Mononuclear cell (primary cell): ENCODE data around the gene TACC2. TPM values are rescaled to one million over a fixed set of nuclear protein-coding genes. Genes with fewer than 3 reads are reported as not detected.

Experiments used
- H3K27me3 ChIP-seq: 2 replicates; pipeline ENCODE4 v1.6.0; 2011; ENCODE audit warnings: low read length, control low read depth; ENCODE audit not compliant: insufficient read depth
- H3K4me1 ChIP-seq: 2 replicates; pipeline ENCODE4 v1.5.1; 2011; ENCODE audit warnings: mild to moderate bottlenecking, low read length, control low read depth; ENCODE audit not compliant: insufficient read depth
- H3K4me3 ChIP-seq: 2 replicates; pipeline ENCODE4 v1.5.1; 2011; ENCODE audit warnings: mild to moderate bottlenecking, low read length, moderate library complexity
- H3K9me3 ChIP-seq: 2 replicates; pipeline ENCODE4 v1.5.1; 2011; ENCODE audit warnings: low read depth, mild to moderate bottlenecking, control low read depth, low read length
- total RNA-seq: library from RNA; depleted of rRNA; stranded (reverse); fragments of >200 nt; gene quantifications from one replicate; pipeline ENCODE4 v1.2.3, GENCODE V29; 2012

Gene TACC2
- total RNA-seq, 1 donor = not detected

GRCh38 chr10:122154545-122155366 is 165.8 kb downstream of the TACC2 start:
- no peaks in the 10 kb centered on the region for H3K27me3 ChIP-seq

GRCh38 chr10:122157451-122157850 is 168.5 kb downstream of the TACC2 start:
- Histone ChIP-seq H3K27me3 (peaks cover 14% of the 10 kb centered on the region), H3K4me3 (no peak overlapping the region), H3K9me3 (no peaks in the 10 kb centered on the region), H3K4me1 (no peaks in the 10 kb centered on the region)

More at GRCh38 chr10:122154545-122155366, 165.8 kb downstream of the TACC2 start:
- no peaks in the 10 kb centered on the region for H3K4me1 ChIP-seq
- no peak overlapping the region for H3K4me3 ChIP-seq
- H3K9me3 ChIP-seq = no peaks in the 10 kb centered on the region

- Histone ChIP-seq H3K9me3 (no peaks in the 10 kb centered on the region), H3K27me3 (peaks cover 23% of the 10 kb centered on the region), H3K4me1 (no peaks in the 10 kb centered on the region), H3K4me3 (no peak overlapping the region)
These were observed 169.4 kb downstream of the TACC2 start for GRCh38 chr10:122158362-122158761.

- Histone ChIP-seq H3K4me3 (no peak overlapping the region), H3K9me3 (no peaks in the 10 kb centered on the region), H3K27me3 (peaks cover 30% of the 10 kb centered on the region), H3K4me1 (no peaks in the 10 kb centered on the region)
These were observed 170.4 kb downstream of the TACC2 start for GRCh38 chr10:122159141-122159970.

- no peaks in the 10 kb centered on the region for H3K4me1 ChIP-seq
- no peak overlapping the region for H3K4me3 ChIP-seq
- H3K9me3 ChIP-seq = no peaks in the 10 kb centered on the region
- peaks cover 53% of the 10 kb centered on the region for H3K27me3 ChIP-seq
These were observed 172.8 kb downstream of the TACC2 start for GRCh38 chr10:122161795-122162194.

- Histone ChIP-seq H3K27me3 (peaks cover 53% of the 10 kb centered on the region), H3K4me3 (no peak overlapping the region)
These were observed 173.8 kb downstream of the TACC2 start for GRCh38 chr10:122162671-122163173.

GRCh38 chr10:122163174-122164022 is 174.4 kb downstream of the TACC2 start:
- Histone ChIP-seq H3K4me1 (no peaks in the 10 kb centered on the region), H3K4me3 (no peak overlapping the region), H3K27me3 (peaks cover 53% of the 10 kb centered on the region), H3K9me3 (no peaks in the 10 kb centered on the region)

More at GRCh38 chr10:122162671-122163173, 173.8 kb downstream of the TACC2 start:
- no peaks in the 10 kb centered on the region for H3K9me3 ChIP-seq
- no peaks in the 10 kb centered on the region for H3K4me1 ChIP-seq

GRCh38 chr10:122164023-122164601 is 175.1 kb downstream of the TACC2 start:
- Histone ChIP-seq H3K27me3 (peaks cover 53% of the 10 kb centered on the region), H3K9me3 (no peaks in the 10 kb centered on the region)

GRCh38 chr10:122164815-122165483 is 176.0 kb downstream of the TACC2 start:
- H3K9me3 ChIP-seq = no peaks in the 10 kb centered on the region
- peaks cover 53% of the 10 kb centered on the region for H3K27me3 ChIP-seq
- no peak overlapping the region for H3K4me3 ChIP-seq
- H3K4me1 ChIP-seq = no peaks in the 10 kb centered on the region

More at GRCh38 chr10:122164023-122164601, 175.1 kb downstream of the TACC2 start:
- Histone ChIP-seq H3K4me1 (no peaks in the 10 kb centered on the region), H3K4me3 (no peak overlapping the region)

- no peaks in the 10 kb centered on the region for H3K4me1 ChIP-seq
- no peaks in the 10 kb centered on the region for H3K9me3 ChIP-seq
- peaks cover 50% of the 10 kb centered on the region for H3K27me3 ChIP-seq
- H3K4me3 ChIP-seq = no peak overlapping the region
These were observed 176.7 kb downstream of the TACC2 start for GRCh38 chr10:122165484-122166276.

- Histone ChIP-seq H3K4me3 (no peak overlapping the region), H3K9me3 (no peaks in the 10 kb centered on the region), H3K4me1 (no peaks in the 10 kb centered on the region), H3K27me3 (peaks cover 32% of the 10 kb centered on the region)
These were observed 179.1 kb downstream of the TACC2 start for GRCh38 chr10:122168101-122168500.

- Histone ChIP-seq H3K9me3 (no peaks in the 10 kb centered on the region), H3K27me3 (peaks cover 28% of the 10 kb centered on the region), H3K4me1 (no peaks in the 10 kb centered on the region), H3K4me3 (no peak overlapping the region)
These were observed 179.8 kb downstream of the TACC2 start for GRCh38 chr10:122168598-122169394.
